NOMO-1 (cell line): ENCODE results near the gene FBXL7.

Experiments used
- DNase-seq, 2 experiments: peaks; one replicate each; lab custom pipeline; 2025; ENCODE audit not compliant: unreplicated experiment in 2 of 2; lab: John Stamatoyannopoulos, UW

FBXL7 gene

DNA sequence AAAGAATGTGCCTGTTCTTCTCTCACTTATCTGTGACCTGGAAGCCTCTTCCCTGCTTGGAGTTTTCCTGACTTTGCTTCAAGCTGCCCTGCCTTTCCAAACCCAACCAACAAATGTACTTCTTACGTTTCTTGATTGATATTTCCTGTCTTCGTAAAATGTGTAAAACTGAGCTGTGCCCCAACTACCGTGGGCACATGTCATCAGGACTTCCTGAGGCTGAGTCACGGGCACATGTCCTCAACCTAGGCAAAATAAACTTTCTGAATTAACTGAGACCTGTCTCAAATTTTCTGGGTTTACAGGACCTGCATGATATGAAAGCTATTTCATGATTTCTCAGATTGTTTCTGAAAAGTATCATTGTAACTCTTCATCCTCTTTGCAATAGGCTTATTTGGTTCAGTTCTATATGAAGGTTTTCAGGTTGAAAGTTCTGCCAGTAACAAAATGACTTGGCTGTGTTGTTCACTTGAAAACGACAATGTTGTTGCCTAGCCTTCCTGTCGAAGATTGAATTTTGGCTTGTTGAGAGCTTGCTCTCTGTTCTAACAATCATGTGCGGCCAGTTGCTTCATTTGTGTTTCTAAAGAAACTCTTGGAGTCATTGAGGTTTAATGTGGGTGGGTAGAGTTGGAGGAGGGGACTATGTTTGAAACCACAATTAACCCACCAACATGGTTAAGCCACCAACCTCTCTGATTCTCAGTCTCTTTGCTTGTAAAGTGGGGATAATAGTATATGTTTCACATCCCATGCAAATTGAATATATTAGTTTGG lies 145.6 kb downstream of the FBXL7 start:
- no peak for DNase-seq

DNA sequence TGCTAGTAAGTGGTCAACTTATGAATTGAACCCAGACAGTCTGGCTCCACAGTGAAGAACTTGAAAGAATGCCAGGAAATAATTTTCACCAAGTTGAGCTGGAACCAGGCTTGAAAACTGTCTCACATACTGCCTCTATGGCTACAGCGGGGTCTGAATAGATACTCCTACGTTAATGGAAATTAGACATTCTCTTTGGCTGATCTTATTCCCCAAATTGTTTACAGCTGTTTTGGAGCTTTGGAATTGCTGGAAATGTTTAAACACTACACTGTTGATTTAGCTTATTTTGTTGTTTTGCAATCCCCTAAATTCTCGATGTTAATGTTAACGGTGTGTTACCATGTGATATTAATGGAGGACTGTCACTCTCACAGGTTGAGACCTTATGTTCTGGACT lies 146.4 kb downstream of the FBXL7 start:
- no peak for DNase-seq

DNA sequence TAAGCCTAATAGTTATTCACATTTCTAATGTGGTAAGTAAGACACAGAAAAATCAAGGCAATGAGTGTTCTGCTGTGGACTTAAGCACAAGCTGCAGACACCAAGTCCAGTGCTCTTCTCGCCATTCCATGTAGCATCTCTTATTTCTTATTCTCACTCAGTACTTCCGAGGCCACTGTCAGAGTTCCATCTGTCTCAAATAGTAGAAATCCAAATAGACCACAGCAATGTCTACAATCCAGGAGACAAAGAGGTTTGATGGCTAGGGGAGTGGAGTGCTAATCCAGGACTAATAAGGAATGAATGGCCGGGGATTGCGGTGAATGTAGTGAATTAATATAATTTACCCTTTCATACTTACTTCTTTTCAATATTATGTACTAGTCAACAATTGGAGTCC lies 147.3 kb downstream of the FBXL7 start:
- no peak for DNase-seq

DNA sequence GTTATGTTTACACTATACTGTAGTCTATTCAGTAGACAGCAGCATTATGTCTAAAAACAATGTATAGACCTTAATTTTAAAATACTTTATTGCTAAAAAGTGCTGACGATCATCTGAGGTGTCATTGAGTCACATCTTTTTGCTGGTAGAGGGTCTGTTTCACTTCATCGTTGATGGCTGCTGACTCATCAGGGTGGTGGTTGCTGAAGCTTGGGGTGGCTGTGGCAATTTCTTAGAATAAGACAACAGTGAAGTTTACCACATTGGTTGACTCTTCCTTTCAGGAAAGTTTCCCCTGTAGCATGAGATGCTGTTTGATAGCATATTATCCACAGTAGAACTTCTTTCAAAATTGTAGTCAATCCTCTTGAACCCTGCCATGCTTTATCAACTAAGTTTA lies 150.3 kb downstream of the FBXL7 start:
- no peak for DNase-seq

DNA sequence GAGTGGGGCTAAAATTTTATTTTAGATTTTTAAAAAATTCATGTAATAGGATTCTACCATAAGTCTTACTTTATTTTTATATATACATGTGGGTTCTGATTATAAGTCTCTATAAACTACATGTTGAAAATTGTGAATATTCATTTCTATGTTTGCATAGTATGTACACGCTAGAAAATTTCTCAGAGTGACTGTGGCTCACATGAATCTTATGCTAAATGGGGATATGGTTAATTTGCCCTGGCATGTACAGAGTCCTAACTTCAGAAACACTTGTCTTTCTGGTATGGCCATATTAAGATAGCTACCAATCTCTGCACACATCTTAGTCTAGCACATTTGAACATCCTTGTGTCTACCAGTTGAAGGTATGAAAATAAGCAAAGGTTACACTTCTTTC lies 154.8 kb downstream of the FBXL7 start:
- DNase-seq: no peak

DNA sequence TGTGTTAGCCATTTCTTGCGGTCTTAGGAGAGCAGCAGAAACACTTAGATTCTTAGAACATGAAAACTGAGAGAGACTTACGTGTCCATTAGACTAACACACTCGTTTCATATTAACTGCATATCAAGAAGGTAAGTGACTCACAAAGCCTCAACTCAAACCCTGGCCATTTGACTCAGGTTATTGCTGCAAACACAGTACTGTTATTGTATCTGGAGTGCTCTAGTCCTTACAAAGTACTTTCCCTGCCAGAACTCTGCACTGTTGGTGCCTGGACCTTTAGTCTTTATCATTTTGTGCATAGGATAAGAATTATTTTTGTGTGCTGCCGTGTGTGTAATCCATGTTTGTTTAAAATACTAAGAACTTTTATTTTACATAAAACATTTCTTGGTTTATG lies 155.7 kb downstream of the FBXL7 start:
- DNase-seq: no peak

DNA sequence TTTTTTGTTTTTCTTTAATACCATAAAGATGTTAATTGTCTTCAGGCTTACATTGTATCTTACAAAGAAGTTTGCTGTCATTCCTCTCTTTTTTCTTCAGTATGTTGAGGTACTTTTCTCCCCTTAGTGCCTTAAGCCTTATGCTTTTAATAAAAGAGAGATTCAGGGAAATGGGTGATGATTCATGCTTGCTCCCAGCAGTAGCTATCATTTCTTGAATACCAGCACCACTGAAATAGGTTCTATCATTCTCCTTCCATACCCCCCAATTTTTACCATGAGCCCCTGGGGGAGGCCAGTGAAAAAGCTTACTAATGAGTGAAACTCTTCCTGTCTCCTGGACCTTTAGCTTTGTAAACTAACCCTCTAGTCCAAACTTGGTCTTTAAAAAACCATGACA lies 165.0 kb downstream of the FBXL7 start:
- no peak for DNase-seq

DNA sequence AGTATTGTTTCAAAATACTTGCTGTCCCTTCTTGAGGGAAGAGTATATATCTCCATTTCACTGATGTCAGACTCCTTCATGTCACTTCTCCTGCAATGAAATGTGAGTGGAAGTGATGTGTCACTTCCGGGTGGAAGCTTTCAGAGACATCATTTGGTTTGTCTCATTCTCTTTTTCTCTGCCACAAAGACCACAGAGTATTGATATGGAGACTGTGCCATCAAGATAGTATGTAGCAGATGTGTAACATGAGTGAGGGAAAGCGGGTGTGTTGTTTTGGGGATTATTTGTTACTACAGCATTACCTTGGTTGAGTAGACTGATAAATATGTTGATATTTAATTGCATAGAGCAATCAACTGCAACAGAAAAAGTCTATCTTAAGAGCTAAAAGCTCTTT lies 169.8 kb downstream of the FBXL7 start:
- DNase-seq: no peak

DNA sequence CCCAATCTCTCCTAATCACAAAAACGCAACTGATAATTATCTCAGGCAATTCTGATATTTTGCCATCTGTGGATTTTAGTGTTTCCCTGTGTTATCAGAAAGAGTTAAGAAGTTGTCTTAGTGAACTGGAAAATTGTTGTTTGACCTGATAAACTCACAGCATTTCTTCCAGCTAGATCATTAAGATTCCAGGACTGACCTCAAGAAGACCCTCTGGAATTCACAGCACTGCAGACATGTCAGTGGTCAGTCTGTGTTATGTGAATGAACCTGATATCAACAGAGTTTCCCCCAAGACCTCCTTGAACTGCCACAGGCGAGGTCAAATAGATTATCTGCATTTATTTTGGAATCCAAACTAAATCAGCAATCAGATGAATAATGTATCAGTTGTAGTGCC lies 174.7 kb downstream of the FBXL7 start:
- DNase-seq: no peak

DNA sequence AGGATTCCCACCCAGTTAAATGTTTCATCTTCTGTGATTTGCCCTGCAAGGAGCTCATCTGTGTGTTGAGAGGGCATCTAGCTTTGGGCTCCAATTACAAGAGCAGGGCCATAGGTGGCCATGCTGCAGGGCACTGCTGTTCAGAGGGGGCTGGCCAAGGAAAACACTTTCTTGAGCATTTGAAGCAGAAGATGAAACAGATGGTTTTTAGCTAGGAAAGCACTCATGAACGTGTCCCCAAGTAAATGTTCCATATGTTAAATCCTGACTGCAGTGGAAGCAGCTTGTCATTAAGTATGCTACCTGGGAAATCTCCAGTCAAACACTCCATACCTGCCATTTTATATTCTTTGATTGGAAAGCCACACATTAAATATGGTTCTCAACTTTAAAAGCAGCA lies 176.6 kb downstream of the FBXL7 start:
- DNase-seq: no peak

DNA sequence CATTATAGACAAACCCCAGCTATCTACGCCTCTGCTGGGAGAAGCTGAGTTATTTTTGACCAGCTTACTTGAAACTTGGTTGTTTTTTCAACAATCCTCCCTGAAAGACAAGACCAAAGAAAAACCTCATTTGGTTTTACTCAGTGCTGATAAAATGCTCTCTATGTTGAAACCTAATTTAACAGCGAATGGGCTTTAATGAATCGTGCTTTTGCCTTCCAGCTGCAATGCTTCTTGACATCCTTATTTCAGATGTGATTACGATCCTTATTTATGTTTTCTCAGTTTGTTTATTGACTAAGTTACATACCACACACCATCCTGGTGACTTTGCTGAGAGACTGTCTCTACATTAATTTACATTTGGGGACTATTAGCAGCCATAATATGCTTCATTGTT lies 179.2 kb downstream of the FBXL7 start:
- DNase-seq: no peak

DNA sequence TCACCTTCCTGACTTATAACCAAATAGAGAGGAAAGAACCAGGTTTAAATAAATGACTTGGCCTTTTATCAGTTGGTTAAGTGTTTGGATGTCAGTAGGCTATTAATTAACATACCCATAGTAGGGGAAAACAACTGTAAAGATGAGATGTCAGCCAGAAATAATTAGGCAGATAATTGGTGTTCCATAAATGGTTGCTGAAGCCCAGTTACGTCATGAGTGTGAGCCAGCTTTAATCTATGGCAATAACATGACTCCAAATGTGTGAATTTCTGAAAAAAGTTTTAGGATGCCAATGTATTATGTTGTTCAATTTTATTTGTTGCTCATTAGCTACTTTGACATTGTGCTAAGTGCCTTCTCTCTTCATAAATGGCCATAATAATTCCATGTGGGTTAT lies 180.5 kb downstream of the FBXL7 start:
- DNase-seq: no peak

DNA sequence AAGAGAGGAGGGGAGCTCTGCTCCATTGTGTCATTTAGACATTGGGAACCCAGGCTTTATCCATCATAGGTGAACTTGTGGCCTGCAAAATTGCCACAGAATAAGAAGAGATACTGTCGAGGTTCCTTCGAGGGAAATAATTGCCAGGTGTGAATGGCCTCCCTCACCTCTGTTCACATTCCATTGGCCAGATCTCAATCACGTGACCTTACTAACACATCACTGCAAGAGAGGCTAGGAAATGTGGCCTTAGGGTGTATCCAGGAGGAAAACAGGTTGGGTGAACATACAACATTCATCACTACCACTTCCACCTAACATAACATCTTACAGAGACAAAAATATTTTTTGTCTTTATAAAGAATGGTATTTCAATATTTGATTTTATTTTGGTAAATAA lies 182.1 kb downstream of the FBXL7 start:
- DNase-seq: no peak

DNA sequence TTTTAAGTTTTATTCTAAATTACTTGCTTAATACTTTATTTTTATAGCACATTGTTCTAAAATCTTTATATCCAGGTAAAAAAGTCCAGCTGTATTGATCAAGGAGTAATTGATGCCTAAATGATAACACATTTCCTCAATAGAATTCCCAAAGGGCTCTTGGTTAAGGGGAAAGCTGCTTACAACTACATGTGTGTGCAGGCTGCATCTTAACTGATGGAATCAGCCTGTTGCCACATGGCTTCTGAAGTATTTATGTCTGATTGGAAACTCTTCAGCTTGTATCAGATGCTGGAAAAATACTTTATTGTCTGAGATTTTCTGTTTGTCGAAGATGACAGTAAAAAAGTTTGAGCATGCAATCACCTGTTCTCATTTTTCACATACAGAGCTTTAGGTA lies 182.6 kb downstream of the FBXL7 start:
- DNase-seq: no peak

DNA sequence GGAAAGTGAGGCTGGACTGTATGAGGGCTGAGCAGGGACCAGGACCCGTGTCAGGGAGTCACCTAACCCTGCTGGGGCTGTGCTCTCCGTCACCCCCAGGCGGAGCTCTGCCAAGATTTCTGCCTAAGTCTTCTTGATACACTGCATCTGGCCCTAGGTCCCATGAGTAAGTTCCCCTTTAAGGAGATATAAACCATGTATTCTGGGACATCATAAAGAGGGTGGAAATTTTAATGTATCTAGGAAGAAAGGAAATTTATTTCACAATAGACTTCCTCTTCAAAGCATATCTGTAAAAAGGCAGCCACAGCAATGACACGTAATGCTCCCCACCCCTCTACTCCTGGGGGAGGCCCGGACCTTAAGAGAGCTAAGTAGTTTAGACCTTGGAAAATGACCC lies 183.4 kb downstream of the FBXL7 start:
- no peak for DNase-seq

DNA sequence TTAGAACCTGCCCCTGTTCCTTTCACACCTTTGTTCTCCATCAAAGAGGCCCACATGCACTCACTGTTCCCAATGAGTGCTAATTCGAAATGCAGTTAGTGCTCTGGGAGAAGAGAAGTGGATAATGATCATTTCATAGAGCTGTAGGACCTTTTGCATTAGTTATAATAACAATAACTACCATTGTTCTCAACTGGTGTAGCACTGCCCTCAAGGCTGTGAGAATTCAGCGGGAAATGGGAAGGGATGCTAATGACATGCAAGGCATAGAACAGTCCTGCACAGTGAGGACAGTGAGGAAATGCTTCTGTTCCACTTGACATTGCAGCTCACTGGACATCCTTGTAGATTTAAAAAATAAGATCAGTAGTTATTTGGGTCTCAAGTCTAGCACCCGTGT lies 187.4 kb downstream of the FBXL7 start:
- DNase-seq: no peak

DNA sequence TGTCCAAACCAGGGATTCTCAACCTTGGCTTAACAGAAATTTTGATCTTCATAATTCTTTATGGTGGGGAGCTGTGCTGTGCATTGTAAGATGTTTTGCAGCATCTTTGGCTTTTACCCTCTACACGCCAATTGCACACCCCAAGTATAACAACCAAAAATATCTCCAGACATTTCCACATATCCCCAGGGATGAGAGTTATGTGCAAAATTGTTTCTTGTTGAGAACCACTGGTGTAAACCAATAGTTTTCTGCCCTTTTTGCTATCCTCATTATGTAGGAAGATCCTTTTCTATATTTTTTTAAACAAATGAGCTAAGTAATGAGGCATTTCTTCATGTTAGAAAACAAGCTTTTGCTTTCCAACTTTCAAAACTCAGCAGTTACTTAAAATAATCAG lies 189.9 kb downstream of the FBXL7 start:
- no peak for DNase-seq

DNA sequence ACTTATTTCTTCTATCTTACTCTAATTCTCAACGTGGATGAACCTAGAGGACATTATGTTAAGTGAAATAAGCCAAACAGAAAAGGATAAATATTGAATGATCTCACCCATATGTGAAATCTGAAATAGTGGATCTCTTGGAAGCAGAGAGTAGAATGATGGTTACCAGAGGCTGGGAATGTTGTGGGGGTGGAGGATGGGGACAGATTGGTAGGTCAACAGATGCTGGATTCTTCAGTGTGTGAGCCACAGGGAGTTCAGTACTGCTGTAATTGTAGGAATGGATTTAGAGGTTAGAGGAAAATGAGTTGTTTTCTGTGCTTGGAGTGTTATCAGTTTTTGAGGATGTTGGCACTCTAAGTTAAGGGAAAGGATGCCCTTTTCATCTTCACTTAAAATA lies 190.6 kb downstream of the FBXL7 start:
- DNase-seq: no peak

DNA sequence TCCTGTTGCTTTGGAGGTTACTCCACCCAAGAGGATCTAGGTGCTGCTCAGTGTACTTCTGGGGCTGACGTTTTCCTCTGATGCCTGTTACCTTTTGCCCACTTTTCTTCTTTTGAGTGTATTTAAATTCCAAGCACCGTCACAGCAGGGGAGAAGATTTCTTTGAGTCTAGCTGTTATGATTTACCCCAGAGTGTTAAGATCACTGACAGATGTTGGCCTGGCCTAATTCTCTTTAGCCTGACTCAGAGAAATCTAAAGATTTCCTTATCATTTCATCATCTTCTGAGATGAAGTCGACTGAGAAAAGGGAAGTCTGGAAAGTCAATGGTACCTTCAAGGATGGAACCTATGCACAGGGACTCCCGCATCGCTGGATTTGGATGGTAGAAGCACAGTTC lies 191.5 kb downstream of the FBXL7 start:
- no peak for DNase-seq

DNA sequence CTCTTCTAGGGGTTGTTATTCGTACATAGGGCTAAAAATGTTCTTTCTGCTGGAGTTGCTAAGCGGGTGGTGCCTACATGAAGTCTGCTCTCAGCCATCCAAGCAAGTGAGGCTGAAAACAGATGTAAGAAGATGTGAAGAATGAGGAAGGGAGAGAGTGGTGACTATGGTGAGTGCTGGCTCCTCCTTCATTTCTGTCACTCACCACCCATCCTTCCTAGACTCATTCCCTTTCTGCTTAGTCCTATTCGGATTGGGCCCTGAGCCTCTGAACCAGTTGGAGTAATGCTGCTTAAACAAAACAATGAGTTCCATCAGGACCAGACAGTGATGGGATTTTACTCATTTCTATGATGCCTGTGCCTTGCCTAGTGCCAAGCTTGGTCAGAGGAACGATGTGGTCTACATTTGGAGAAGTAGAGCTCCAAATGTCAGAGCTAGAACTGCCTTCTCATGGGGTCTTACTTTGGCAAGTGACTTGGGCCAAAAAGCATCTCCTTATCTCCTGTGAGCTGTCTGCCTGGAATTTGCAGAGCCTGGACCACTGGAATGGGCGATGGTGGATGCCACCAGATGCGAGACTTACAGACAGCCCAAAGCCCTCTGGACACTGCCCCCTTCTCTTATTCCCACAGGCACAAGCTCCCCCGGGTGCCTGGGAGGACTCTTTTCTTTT lies 192.9 kb downstream of the FBXL7 start:
- DNase-seq: no peak

DNA sequence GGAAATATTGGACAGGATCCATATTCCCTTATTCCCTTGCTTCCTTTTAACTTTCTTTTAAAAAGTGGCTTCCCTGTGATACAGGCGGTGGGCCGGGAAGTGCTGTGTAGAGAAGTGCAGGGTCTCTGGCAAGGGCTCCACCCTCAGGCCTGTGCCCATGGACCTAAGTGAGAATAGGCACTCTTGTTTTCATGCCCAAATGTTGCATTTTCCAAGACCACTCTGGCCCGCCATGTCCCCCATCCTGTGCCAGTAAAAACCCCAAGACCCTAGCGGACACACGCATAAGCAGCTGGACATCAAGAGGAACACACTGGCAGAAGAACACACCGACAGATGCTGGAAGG lies 193.4 kb downstream of the FBXL7 start:
- DNase-seq: no peak

DNA sequence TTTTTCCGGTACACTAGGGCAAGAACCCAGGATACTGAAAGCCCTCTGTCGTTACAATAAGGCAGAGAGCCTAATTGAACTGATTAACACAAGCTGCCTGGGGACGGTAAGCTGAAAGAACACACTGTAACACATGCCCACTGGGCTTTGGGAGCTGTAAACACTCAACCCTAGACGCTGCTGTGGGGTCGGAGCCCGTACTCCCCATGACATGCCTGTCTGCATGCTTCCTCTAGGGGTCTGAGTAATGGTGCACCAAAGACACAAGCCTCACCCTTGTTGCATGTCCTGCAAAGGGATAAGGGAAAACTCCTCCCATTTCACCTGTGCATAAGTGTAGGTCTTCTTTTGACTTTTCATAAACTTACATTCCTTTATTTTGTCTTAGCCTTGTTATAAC lies 194.0 kb downstream of the FBXL7 start:
- DNase-seq: no peak

DNA sequence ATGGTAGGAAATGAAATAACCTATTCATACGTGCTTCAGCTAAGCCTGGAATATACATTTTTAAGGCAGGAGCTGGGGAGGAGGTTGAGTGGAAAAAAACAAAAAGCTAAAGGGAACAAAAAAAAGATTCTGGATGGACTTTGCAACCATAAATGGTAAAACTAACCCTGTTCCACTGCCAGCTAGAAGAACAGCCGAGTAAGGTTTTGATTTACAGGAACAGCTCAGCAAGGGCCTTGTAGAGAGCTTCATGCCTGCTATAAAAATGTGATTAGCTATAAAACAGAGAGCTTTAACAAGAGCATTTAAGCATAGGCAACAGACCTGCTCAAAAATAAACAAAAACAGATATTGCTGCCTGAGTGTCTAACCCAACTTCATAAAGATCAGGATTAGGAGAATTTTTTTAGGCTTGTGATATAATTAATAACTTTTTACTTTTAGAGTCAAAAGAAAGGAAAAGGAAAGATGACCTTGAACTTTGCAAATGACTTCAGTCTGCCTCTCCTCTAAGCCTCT lies 194.8 kb downstream of the FBXL7 start:
- no peak for DNase-seq
